ENCODE data around the gene NGFR.

NGFR gene

DNA sequence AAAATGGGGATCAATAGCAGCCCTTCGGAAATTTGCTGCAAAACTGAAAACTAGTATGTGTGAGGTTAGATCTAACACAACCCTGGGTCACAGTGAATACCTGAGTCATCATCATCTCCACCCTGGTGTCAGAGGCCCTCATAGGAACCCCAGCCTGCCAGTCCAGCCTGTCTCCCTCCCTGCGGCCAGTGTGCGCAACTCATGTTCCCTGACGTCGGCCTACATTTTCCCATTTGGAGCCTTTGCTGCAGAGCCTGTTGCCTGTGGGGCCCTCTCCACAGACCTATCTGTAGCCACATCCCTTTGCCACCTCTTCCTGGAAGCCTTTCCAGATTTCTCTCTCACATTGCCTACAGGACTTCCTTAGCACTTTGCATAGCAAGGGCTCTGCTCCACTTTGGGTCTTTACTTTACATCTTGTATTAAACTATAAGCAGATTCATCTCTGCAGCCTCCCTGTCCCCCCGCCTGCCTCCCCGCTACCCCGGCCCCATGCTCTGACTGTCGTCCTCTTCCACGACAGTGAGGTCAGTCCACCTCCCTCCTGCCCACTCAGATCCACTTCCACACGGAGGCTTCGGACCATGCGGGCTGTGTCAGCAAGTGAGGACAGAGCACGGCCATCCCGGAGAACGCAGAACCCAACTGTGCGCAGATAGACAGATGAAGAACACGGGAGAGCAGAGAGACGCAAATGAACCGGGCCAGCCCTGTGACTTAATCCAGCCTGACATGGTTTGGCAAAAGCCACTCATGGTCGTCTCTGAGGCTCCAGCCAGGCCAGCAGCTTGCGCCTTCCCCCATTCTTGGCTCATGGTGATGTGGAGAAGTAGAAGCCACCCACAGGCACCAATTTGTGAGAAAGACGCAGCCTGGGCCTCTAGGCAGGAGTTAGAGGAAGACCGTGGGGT is 31.0 kb downstream of the NGFR start:
- intact Hi-C loops (cut with DNase I), result no loop called here
- DNase-seq, result peak in 3 of 42 donors; percentile 0 to 19 (median 7)

DNA sequence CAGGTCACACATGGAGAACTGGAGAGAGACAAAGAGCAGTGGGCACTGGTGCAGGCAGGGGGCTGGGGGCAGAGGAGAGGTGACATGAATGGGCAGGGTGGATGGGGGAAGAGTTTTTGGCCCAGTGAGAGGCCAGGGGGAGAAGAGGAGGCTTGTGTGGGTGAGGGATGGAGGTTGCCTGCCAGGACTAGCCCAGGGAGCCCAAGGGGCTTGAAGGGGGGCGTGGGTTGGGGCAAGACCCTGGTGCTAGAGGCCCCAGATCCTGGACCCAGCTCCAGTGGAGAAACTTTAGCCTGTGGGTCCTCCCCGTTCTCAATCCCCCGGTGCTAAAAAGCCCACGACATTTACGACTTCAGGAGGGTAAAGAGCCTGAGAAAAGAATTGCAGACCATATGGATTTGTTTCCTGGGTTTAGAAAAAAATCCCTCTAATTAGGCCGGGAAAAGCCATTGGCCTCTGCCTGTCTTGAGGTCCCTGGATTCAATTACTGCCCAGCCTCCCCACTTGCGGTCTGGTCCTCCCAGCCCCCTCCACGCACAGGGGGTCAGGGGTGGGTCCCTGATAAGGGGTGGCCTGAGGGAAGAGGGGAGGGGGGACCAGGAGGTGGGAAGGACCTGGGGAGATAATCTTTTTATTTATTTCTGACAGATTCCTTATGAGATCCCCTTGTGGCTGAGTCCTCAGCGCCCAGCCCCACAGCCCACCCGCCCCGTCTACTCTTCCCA is 33.0 kb downstream of the NGFR start:
- peak in 4 of 42 donors; percentile 0 to 17 (median 2) for DNase-seq
- intact Hi-C loops (cut with DNase I), result no loop called here

DNA sequence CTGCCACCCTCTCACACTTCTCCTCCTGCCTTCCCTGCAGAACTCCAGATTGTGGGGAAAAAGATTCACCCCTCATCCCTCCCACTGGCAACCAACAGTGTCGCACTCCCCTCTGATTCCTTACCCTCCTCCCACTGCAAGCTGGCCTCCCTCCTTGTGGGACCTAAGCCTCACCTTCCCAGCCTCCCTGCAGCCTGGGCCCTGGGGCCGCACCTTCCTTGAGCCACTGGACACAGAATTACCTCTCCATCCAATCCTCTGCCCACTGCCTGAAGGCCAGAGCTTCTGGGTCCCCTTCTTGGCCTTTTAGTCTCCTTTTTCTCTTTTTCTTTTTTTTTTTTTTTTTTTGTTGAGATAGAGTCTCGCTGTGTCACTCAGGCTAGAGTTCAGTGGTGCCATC is 33.9 kb downstream of the NGFR start:
- DNase-seq, result peak in 4 of 42 donors; percentile 4 to 18 (median 7)
- intact Hi-C loops (cut with DNase I), result no loop called here

DNA sequence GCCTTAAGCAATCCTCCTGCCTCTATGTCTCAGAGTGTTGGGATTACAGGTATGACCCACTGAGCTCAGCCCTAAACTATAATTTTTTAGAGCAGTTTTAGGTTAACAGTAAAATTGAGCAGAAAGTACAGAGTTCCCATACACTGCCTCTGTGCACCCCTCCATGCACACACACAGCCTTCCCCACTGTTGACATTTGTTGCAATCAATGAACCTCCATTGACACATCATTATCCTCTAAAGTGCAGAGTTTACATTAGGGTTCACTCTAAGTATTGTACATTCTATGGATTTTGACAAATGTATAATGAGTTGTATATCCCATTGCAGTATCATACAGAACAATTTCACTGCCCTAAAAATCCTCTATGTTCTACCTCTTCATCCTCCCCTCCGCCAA is 35.0 kb downstream of the NGFR start:
- intact Hi-C loops (cut with DNase I), result no loop called here
- peak in 2 of 42 donors; percentile 1 to 3 for DNase-seq

DNA sequence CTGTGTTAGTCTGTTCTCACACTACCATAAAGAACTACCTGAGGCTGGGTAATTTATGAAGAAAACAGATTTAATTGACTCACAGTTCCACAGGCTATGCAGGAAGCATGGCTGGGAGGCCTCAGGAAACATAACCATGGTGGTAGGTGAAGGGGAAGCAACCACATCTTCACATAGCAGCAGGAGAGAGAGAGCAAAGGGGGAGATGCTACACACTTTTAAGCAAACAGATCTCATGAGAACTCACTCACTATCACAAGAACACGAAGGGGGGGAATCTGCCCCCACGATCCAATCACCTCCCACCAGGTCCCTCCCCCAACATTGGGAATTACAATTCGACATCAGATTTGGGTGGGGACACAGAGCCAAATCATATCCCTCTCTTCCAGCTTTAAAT is 48.8 kb downstream of the NGFR start:
- intact Hi-C loops (cut with DNase I), result no loop called here

DNA sequence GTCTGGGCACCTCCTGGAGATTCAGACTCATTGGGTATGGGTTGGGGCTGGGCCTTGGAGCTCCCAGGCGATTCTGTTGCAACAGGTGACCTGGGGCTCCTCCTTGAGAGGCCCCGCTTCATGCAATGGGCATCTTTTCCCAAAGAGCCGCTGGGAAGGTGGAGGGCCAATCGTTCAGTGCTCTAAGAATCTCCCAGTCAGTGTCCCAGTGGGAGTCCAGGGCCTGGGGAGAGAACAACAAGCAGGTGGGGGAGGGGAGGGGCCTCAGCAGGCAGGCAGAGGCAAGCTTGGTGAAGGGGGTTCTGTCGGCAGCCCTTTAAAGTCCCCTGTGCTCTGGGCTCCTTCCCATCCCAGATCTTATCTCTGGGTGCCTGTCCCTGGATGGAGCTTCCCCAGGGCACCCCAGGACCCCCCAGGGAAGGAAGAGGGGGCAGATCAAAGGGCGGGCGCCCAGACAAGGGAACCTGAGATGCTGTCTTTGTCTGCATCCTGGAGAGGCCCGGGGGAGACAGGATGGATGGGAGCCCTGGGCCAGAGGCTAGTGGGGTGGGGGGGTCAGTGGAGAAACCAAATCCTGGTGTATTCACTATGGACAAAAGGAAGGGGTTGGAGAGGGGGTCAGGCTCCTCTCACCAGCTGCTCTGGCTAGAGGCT is 50.0 kb downstream of the NGFR start:
- peak in 2 of 42 donors; percentile 10 to 15 for DNase-seq
- intact Hi-C loops (cut with DNase I), result no loop called here

More for the DNA sequence above, 48.8 kb downstream of the NGFR start:
- no peak for DNase-seq

DNA sequence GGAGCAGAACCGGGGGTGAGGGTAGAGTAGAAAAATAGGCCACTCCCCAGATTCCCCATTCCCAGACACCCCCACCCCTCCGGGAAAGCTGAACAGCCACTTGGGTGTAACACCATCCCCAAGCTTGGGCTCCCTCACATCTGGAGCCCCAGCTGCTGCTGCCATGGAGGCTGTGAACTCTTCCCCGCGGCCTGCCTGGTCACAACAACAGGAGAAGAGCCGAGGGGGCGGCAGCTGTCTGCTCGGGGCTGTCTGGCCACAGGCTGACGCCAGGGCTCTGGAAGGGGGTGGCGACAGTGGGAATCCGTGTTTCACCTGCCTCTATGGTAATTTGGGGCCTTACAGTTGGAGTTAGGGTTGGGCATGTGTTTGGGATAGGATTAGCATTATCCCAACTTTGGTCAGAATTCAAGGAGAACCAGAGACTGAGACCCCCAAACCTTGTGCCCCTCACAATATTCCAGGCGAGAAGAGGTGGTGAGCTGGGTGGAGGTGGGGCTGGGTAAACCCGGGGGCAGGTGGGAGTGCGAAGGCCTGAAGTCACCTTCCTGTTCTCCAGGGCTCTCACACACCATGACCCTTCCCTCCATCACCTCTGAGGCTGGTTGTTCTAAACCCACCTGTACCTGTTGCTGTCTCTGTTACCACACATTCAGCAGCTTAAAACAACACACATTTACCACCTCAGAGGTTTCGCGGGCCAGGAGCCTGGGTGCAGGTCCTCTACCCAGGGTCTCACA is 50.9 kb downstream of the NGFR start:
- intact Hi-C loops (cut with DNase I), result no loop called here

DNA sequence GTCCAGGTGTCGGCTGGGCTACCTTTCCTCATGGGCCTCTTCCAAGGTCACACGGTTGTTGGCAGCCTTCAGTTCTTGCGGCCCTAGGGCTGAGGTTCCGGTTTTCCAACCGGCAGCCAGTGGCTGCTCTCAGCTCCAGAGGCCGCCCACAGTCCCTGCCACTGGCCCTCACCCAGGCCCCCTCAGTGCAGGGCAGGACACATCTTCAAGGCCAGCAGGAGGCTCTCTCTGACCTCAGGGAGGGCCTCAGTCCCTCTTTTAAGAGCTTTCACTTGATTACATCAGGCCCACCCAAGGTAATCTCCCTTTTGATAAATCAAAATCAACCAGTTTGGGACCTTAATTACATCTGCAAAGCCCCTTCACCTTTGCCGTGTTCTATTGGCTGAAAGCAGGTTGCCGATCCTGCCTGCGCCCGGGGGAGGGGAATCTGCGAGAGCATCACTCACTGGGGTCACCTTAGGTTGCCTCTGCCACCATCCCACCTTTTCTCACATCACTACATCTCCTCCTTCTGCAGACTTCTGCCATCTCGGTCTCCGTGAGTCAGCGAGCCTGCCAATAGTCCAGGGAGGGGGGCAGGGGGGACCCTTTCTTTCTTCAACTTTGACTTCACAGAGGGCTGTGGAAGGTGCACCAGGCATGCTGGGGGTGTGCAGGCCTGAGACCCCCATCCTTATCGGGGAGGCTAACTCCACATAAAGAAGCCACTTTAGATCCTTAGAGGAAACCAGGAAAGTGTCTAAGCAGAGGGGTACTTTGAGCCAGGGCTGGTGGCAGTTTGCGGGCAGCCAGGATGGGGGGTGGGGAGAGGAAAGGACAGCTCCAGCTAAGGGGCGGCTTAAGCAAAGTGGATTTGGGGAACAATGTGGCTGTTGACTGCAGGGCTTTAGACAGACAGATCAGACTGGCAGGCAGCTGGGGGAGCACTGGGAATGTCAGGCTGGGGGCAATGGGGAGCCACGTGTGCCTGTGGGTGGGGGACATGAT is 51.7 kb downstream of the NGFR start:
- intact Hi-C loops (cut with DNase I), result no loop called here
- DNase-seq, result peak in 12 of 42 donors; percentile 18 to 55 (median 39)

More for the DNA sequence above, 50.9 kb downstream of the NGFR start:
- peak in 2 of 42 donors; percentile 16 to 29 for DNase-seq

DNA sequence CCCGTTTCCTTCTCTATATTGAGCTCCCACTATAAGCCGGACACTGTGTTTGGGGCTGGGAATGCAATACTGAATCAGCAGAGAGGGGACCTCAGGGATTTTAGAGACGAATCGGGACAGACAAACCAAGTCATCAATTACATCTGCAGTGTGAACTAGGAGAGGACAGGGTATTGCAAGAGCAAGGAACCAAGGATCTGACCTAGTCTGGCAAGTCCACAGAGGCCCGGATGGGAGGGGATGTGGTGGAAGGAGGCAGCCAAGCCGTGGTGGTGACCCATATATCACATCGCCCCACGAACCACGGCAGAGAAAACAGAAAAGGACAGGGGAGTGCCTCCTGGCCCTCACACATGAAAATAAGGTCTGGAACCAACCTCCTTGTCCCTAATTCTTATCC is 52.5 kb downstream of the NGFR start:
- DNase-seq, result peak in 1 of 42 donors; percentile 30
- intact Hi-C loops (cut with DNase I), result no loop called here

DNA sequence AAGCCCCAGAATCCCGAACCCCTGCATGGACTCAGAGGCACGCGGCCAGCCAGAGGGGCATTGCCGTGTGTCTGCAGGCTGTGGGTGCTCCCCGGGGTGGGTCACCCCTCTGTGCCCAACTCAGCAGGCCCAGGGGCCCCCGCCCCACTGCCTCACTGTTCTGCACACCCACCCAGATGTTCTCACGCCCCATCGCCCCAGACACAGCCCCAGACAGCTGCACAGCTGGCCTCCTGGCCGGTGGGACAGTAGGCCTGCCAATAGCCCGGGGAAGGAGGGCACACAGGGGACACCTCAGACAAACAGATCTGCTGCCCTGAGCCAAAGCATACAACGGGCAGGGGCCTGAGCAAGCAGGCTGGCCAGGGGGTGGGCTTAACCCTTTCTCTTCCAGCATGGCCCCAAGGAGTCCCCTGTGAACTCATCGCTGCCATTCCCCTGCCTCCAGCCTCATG is 53.0 kb downstream of the NGFR start:
- intact Hi-C loops (cut with DNase I), result no loop called here
- DNase-seq, result peak in 2 of 42 donors; percentile 23 to 36

DNA sequence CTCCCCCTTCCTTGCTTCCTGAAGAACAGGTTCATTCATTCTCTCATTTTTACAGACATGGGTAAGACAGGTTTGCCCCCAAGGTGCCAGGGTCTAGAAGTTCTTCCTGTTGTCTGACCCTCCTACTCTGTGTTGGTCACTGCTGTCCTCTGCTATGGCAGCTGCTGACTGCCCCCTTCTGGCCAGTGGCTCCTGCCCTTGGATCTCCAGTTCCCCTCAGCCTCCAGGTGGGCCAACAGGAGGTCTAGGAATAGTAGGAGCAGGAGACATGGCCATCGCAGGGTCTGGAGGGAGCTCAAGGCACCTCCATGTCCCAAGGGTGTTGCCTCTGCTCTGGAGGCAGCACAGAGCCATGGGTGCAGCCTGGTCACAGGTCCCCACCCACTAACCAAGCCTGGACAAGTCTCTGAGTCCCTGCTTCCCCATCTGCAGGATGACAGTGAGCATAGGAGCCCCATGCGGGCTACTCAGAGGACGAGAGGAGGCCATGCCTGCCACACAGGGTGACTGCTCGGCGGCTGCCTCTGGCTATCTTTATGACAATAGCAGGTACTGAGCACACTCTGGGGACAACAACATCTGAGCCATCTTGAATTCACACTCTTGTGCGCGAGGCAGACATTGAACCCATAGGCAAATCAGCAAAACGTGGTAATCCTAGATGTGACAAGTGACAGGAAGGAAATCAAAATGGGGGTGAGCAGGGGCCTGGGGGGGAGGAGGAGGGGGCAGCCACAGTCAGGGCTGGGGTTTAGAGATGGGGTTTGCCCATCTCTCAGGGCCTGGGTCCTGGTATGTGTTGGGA is 53.6 kb downstream of the NGFR start:
- intact Hi-C loops (cut with DNase I), result no loop called here
- peak in 17 of 42 donors; percentile 17 to 65 (median 44) for DNase-seq

DNA sequence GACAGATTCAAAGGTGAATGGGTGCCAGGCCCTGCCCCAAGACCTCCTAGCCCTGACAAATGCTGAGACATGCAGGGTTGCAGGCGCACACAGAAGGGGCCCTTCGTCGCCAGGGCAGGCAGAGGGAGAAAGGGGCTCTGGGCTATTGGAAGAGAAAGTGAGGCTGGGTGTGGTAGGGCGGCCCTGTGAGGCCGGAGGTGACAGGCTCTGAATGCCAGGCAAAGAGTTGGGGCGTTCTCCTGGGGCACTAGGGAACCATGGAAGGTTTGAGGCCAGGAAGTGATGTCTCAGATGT is 54.2 kb downstream of the NGFR start:
- DNase-seq, result peak in 2 of 42 donors; percentile 12 to 23
- intact Hi-C loops (cut with DNase I), result no loop called here

DNA sequence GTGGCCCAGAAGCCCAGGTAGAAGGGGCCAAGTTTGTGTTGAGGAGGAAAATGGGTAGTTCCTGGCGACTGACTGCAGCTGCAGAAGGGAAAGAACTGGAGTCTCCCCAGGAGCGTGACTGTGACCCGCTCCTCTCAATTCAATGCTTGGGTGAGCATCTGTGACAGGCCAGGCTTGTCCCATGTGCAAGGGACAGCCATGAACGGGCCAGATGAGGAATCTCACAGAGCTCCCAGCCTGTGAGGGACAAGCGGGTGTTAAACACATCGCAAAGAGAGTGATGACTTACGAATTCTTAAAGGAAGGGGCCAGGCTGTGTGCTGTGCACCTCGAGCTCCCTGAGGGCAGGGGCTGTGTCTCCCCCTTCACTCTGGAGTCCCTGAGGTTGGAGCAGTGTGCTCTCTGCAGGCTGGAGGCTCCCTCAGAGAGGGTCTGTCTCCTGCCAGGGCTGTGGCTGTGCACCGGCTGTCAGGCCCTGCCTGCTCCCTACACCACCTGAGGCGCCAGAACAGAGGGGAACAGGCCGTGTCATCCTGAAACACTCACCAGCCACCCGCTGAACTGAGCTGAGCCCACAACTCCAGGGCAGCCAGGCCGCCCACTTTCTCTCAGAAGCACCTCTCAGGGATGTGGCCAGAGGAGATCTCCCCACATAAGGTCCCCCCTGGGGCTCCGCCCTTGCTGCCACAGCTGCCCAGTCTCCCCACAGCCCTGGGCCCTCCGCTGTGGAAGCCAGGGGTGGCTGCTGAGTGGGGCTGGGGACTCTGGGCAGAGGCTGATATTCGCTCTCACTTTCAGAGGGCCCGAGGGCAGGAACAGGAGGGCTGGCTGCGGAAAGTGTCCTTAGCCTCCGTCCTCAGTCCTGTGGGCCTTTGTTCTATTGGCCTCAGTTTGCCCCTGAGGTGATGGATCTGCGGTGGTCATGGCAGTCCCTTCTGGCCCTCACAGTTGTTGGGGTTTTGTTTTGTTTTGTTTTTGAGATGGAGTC is 54.9 kb downstream of the NGFR start:
- intact Hi-C loops (cut with DNase I), result loop anchor here (5.0 to 10.0 kb wide), 2 partner anchors 53 to 145 kb away; partner anchors contain the start of gene NGFR
- DNase-seq, result peak in 1 of 42 donors; percentile 36

DNA sequence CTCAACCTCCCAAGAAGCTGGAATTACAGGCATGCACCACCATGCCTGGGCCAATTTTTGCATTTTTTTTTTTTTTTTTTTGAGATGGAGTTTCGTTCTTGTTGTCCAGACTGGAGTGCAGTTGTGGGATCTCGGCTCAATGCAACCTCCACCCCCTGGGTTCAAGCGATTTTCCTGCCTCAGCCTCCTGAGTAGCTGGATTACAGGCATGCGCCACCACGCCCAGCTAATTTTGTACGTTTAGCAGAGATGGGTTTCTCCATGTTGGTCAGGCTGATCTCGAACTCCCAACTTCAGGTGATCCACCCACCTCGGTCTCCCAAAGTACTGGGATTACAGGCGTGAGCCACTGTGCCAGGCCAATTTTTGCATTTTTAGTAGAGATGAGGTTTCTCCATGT is 55.7 kb downstream of the NGFR start:
- peak in 1 of 42 donors; percentile 23 for DNase-seq
- intact Hi-C loops (cut with DNase I), result loop anchor here (5.0 to 10.0 kb wide), 2 partner anchors 53 to 146 kb away; partner anchors contain the start of gene NGFR

All from head of caudate nucleus (tissue), 42 donors.